ENCODE results near the gene MYO1E.

The MYO1E gene

DNA sequence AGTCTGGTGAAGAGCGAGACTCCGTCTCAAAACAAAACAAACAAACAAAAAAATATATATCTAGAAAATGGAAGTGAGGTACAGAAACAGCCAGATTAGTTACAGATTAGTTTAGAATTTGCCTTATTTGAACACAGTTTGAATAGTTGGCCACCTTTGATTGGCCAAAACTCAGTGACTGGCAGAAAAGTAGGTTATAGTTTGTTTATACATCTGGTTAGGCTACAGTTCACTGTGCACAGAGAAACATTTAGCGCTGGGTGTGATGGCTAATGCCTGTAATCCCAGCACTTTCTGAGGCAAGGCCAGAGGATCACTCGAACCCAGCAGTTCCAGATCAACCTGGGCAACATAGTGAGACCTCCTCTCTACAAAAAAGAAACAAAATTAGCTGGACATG lies 114.4 kb downstream of the MYO1E start:
- DNase-seq: no peak

DNA sequence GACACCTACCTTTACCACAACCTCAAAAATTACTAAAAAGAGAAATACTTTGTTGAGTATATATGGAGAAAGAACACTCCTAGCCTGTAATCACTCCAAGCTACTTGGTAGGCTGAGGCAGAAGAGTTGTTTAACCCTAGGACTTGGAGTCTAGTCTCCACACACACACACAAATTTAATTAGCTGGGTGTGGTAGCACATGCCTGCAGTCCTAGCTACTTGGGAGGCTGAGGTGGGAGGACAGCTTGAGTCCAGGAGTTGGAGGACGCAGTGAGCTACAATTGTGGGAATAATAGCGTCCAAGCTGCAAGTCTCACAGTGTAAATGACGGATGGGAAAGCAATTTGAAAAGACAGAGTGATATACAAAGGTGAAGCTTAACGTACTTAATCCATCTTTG lies 115.5 kb downstream of the MYO1E start:
- no peak for DNase-seq

- DNase-seq: no peak
Measured at GRCh38 chr15:59256482-59256881, 116.2 kb downstream of the MYO1E start.

GRCh38 chr15:59255680-59256336 lies 116.9 kb downstream of the MYO1E start:
- peak; percentile 73 for DNase-seq

GRCh38 chr15:59252137-59252536 lies 120.5 kb downstream of the MYO1E start:
- no peak for DNase-seq

DNA sequence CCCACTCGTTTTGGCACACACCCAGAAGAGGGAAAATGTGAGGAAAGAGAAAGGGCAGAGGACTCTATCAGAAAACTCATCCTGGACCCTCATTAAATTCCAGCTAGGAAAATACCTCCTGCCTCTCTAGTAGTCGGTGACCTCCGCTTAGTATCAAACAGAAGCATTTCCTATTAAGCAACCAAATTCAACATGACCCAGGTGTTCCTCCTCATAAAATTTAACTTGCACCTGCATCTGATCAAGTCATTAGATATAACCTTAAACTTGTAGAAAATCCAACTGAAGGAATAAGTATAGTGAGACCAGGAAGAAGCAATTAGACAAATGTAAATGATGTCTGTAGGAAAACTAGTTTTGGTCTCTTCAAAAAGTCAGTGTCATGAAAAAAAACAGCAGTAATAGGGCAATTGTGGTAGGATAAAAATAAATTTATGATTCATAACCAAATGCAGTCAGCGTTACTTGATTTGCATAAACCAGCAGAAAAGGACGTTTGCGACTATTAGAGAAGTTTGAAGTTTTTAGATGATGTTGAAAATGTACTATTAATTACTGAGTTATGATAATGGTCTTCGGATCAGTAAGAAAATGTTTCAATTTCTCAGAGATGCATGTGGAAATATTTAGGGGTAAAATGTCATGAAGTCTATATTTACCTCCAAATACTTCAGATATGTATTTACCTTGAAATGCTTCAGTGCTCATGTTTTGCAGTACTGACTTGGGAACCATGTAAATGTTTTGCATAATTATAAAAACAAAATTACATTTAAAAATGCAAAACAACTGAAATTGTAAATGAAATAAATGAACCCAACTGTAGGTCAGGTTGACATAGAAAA lies 121.4 kb downstream of the MYO1E start:
- DNase-seq: no peak

DNA sequence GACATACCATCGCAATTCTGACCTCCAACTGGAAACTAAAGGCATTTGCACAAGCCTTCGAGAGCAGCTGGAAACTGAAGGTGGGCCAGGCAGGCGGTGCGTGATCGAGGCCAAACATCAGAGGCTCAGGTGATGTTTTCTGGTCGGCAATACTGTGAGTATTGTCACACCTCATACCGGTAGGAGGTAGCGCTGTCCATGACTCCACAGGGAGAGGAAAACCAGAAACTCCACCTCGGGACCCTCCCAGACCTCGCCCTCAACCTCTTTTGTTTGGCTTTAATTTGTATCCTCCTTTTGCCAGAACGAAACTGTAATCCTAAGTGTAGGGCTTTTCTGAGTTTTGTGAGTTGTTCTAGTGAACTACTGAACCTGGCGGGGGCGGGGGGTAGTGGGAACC lies 122.4 kb downstream of the MYO1E start:
- DNase-seq: no peak

DNA sequence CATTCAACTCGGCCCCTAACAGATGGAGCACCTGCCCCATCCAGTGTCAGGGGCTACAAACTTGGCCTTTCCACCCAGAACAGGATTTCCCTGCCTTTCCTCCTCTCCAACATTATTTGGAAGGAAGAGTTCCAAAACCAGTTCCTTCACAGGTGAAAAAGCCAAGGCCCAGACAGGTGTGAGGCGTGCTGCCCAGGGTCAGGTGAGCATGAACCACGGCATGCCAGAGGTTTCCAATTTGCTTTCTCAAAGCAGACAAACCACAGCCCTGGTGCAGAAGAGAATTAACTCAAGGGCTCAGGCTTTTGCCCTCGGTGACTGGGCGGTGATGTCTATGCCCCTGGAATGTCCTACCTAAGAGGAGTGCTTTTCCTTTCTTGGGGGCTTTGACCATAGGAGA lies 122.9 kb downstream of the MYO1E start:
- DNase-seq: no peak

DNA sequence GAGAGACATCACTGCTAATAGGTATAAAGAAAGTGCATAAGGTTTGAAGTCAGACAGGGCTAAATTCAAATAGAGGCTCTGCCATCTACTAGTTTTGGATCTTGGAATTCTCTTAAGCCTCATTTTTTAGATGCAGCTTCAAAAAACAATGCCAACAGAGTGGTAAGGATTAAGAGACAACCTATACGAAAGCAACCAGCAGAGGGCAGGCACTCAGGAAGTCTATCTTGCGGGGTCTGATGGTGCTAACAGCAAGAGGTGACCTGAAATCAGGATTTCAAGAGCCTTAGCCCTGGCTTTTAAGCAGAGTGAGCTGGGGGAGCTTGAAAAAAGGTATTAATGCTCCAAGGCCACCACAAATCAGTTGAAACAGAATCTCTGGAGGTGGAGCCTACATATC lies 125.3 kb downstream of the MYO1E start:
- DNase-seq: peak; percentile 81

DNA sequence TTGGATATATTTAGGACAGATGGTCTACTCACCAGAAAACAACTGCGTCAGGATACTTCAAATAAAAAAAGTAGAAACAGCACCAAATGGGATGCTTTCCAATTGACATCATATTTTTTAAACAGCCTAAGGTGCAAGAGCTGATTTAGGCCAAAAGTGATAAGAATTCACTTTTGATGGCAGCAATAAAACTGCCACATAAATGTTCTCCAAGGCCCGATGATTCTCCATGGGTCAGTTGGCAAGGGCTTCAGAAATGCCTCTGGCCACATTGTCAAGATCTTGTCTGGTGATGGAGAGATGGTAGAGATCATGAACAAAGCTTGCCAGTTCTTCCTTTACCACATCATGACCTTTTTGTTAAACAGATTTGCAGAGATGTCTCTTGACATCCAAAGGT lies 127.1 kb downstream of the MYO1E start:
- no peak for DNase-seq

DNA sequence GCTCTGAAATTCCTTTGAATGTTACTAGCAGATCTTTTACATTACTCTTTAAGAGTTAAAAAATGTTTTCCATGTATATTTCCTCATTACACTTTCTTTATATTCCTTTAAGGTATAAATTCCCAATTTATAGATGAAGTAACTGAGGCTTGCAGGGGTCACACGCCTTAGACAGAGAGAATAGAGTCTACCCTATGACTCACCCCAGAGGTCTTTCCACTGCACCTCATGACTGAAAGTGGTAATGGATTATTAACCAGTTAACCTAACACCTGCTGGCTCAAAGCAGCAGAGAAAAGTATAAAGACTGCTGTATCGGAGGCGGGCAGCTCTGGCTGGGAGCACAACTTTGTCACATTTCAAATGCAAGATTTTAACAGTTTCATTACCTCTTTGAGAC lies 128.3 kb downstream of the MYO1E start:
- DNase-seq: no peak

DNA sequence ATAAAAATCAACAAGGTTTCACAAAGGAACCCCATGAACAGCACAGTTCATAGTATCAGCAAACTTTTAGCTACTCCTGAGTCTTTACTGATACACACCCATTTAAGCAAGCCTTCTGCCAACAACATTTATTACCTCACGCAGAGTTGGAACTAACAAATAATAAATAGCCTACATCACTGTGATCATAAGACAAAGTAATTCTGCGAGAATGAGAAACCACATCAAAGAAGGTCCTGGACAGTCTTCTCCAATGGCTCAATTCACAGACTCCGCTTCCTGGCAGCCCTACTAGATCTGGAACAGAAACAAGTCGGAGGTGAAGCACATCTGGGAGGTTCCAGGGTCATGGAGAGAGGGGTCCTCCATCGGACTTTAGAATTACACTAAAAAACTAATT lies 129.0 kb downstream of the MYO1E start:
- no peak for DNase-seq

- DNase-seq: no peak
Measured at GRCh38 chr15:59242649-59243048, 130.0 kb downstream of the MYO1E start.

- no peak for DNase-seq
Measured at GRCh38 chr15:59240036-59240435, 132.6 kb downstream of the MYO1E start.

DNA sequence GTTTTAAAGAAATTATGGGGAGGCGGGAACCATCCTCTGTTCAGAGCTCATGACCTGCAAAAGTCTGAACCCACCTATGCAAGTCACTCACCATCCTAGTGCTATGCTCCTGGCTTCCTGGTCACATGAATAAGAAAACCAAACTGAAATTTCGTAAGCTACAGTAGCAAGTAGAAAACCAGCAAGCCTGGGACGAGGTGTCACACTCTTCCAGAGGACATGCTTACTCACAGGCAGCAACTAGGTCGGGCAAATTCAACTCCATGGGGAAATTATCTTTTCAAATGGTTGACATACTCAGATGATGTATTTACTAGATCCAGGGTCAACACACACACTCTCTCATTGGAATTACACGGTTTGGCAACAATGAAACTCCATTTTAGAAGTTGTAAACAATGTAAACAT lies 134.7 kb downstream of the MYO1E start:
- DNase-seq: no peak

GRCh38 chr15:59237119-59237855 lies 135.4 kb downstream of the MYO1E start:
- DNase-seq: peak; percentile 43

DNA sequence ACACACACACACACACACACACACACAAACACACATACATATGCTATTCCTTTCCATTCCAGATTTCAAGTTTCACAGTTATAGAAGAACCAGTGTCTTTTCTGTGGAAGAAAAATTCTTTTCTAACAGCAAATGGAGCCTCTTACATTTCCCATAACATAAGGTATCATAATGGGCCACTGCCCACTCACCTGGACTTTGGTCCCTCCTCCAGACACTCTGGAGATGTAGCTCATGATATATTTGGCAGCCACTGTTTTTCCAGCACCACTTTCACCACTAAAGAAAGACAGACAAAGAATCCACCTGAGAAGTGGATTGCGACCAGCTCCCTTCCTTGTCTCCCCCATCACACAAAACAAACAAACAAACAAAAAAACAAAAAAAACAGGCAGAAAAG lies 136.3 kb downstream of the MYO1E start:
- no peak for DNase-seq

DNA sequence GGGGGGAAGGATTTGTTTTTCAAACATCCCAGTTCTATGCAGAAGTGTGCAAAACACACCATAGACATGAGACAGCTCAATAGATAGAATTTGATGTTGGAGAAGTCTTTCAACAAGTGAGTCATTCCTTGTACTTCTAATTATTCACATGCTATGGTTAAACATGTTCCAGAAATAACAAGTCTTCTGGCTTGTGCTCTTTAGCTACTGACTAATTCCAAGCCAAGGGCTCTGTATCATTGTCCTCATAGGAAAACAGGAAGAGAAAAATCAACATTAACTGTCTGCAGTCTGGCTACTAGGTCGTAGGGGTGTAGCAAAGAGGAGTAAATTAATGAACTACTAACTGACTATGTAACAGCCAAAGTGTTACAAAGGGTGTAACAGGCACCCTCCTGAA lies 140.2 kb downstream of the MYO1E start:
- DNase-seq: no peak

DNA sequence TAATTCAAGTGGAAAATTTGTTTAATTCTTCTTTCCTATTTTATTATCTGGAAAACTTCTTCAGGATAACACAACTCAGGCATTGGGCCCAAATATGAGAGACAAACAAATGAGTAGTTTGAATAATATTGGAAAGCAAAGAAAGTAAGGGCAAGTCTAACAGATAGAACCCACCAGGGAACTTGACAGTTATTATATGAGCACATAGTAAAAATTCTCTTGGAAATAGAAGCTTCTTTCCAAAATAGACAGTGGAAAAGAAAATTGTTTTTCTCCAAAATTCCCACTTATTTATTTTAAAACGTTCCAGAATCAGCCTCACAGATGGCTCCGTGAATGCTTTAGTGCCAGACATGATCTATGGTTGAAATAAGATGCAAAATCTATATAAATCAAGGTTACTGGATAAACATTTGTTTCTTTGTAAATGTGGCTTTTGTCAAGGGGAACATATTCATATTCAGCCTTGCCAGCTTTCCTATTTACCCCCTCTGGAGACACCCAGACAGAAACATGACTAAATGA lies 142.1 kb downstream of the MYO1E start:
- DNase-seq: no peak

DNA sequence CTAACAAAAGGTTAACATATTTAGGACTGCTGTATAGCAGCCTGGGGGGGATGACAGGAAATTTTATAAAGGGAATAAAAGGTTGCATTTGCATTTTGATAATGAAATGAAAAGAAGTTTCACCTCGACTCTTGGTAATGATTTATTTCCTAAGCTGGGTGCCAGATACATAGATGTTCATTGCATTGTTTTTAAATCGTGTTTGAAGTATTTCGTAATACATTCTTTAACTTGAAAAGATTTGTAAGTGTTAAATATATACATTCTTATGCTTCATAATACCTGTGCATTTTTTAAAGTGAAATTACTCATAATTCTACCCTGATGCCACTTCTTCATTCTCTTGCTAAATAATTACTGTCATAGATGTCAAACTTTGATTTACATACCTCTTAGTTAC lies 143.2 kb downstream of the MYO1E start:
- DNase-seq: no peak

- no peak for DNase-seq
Measured at GRCh38 chr15:59229015-59229414, 143.7 kb downstream of the MYO1E start.

- no peak for DNase-seq
Measured at GRCh38 chr15:59227021-59227420, 145.7 kb downstream of the MYO1E start.

DNA sequence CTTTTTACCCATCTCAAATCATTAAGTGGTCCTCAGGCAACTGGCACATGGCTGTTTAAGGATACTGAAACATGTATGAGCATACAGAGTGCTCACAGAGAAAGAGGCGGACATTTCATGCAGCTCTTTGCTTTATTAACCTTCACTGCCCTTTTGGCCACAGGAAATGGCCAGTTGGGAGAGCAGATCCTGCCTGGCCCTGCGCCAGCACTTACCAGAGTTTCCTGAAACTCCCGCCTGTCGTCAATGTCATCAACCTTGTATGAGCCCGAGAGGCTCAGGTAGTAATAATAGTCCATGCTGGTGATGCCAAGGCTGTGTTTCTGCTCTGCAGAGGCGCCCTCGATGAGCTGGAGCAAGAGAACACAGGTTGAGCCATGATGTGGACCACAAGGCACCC lies 148.2 kb downstream of the MYO1E start:
- no peak for DNase-seq

GRCh38 chr15:59223736-59224135 lies 148.9 kb downstream of the MYO1E start:
- DNase-seq: no peak

Data from hematopoietic multipotent progenitor cell treated with erythropoietin and hydrocortisone succinate and interleukin-3 and kit ligand, for 4 days (in vitro differentiated cells).